Ovary (tissue), 9 donors: Measurements from ENCODE around the gene STX8. TPM values are rescaled to one million over a fixed set of nuclear protein-coding genes. Genes with fewer than 3 reads are reported as not detected.

Source experiments
- DNase-seq, 5 donors: peaks; one replicate each; pipeline ENCODE4 v3.0.0-alpha.2; 2019 to 2020
- H3K27ac ChIP-seq, 2 donors: fragments of 200-600 bp; one replicate each; pipeline versions ENCODE4 v1.5.1 to v1.8.0; 2019 to 2022
- H3K27me3 ChIP-seq: fragments of 200-600 bp; one replicate; pipeline ENCODE4 v1.8.0; 2022
- H3K36me3 ChIP-seq: fragments of 200-600 bp; sonication (generic); one replicate; pipeline ENCODE4 v1.5.1; 2019
- H3K4me1 ChIP-seq: one replicate; pipeline ENCODE4 v1.8.1; 2013; ENCODE audit warnings: mild to moderate bottlenecking, moderate library complexity; ENCODE audit not compliant: insufficient read depth
- H3K4me3 ChIP-seq: fragments of 200-600 bp; sonication (generic); one replicate; pipeline ENCODE4 v1.5.1; 2017
- H3K9me3 ChIP-seq, 2 donors: fragments of 200-600 bp in 1 of 2; sonication (generic) in 1 of 2; one replicate each; pipeline versions ENCODE4 v1.5.1 to v1.8.1; 2013 to 2019; ENCODE audit warnings: mild to moderate bottlenecking in 1 of 2, moderate library complexity in 1 of 2
- EP300 ChIP-seq: sonication (generic); formaldehyde crosslinking; IDR thresholded peaks from one replicate; pipeline ENCODE4 v1.6.1; 2017; ENCODE audit warnings: antibody characterized with exemption
- POLR2A ChIP-seq: fragments of 450-650 bp; IDR thresholded peaks from one replicate; pipeline ENCODE4 v1.6.1; 2017; ENCODE audit warnings: antibody characterized with exemption, mild to moderate bottlenecking, moderate library complexity
- WGBS, 3 donors: extraction: QIAGEN DNeasy Blood & Tissue Kit in 1 of 3; methylation state at CpG; one replicate each; pipeline versions ENCODE4 v1.1.5 to v1.1.7; 2013 to 2017; 5-methylcytosine and 5-hydroxymethylcytosine counted together
- intact Hi-C, 4 donors: fragments of 100-400 bp; cut with DNase I; formaldehyde crosslinking; loops; one replicate each; pipeline versions ENCODE4 v1.11.0 to v1.15.1; 2022 to 2023
- polyA plus RNA-seq, 2 donors: library from polyadenylated mRNA; stranded (reverse); fragments of 200-250 nt in 1 of 2; fragments of 350-450 nt in 1 of 2; fragmentation: Illumina TruSeq in 1 of 2; extraction: RNeasy Lipid Tissue Mini Kit (QIAGEN cat#74804) in 1 of 2; gene quantifications; one replicate each; pipeline ENCODE4 v1.2.3, GENCODE V29; 2013 to 2014
- total RNA-seq, 7 donors: library from RNA; depleted of rRNA in 2 of 7; stranded (reverse); fragments of >200 nt in 2 of 7; fragmentation: NEBNext Ultra II Directional in 3 of 7; extraction: Animal tissue kit (Norgen Biotek cat#: 25700) in 3 of 7; gene quantifications; one replicate each; pipeline versions ENCODE4 v1.1.0 to v1.2.4, GENCODE V29; 2016 to 2023
- TF ChIP-seq, protein P1 (sequence below), 3 donors: fragments of 450-650 bp in 2 of 3; fragments of 200-600 bp in 1 of 3; IDR thresholded peaks; one replicate each; pipeline versions ENCODE4 v1.5.1 to v1.8.0; 2016 to 2022; ENCODE audit warnings: antibody characterized with exemption in 3 of 3, mild to moderate bottlenecking in 1 of 3
- donor health status: DM: no; HTN: no; CAD: no; lungs with moderate emphysema.
- donor health status: DM: no; HTN: no; CAD: no.
- donor health status: Bipolar disorder and iron deficiency.
- donor health status: DM: yes; HTN: yes; CAD: no.
- donor health status: DM: no; HTN: no; CAD: no.
- donor health status: DM: yes; HTN: yes; CAD: no.

Gene STX8
- total and polyA plus RNA-seq, 9 donors = 37.6 to 112 (median 53.8) TPM

DNA sequence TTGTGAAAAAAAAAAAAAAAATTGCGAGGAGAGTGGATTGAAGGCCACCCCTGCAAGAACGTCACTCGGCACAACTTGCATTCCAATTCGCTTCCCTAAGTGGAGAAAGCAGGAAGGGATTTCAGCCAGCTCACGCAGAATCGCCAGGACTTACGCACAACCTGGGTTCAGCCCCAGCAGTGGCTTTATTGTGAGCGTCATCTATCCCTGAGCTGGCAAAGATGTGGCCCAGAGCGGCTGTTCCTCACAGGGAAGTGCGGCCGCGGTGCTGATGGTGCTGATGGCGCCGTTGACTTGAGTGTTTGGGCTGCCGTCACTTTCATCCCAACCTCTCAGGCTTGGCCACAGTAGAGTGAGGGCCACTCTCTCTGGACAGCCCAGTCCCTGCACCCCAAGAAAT lies 356.7 kb downstream of the STX8 start:
- Histone ChIP-seq H3K27me3 (no peaks in the 10 kb centered on the region), H3K4me3 (no peak overlapping the region), H3K36me3 (no peaks in the 10 kb centered on the region), H3K4me1 (no peaks in the 10 kb centered on the region), H3K27ac (no peak overlapping the region), H3K9me3 (no peaks in the 10 kb centered on the region)
- WGBS, 3 donors = 95 to 96% (median 96%) methylated on average over 15 of the region's 15 CpGs
- DNase-seq = no peak
- intact Hi-C loops = no loop called here
- TF ChIP-seq EP300 (no peak), POLR2A (no peak)
- TF ChIP-seq, protein P1, sequence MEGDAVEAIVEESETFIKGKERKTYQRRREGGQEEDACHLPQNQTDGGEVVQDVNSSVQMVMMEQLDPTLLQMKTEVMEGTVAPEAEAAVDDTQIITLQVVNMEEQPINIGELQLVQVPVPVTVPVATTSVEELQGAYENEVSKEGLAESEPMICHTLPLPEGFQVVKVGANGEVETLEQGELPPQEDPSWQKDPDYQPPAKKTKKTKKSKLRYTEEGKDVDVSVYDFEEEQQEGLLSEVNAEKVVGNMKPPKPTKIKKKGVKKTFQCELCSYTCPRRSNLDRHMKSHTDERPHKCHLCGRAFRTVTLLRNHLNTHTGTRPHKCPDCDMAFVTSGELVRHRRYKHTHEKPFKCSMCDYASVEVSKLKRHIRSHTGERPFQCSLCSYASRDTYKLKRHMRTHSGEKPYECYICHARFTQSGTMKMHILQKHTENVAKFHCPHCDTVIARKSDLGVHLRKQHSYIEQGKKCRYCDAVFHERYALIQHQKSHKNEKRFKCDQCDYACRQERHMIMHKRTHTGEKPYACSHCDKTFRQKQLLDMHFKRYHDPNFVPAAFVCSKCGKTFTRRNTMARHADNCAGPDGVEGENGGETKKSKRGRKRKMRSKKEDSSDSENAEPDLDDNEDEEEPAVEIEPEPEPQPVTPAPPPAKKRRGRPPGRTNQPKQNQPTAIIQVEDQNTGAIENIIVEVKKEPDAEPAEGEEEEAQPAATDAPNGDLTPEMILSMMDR (IDR thresholded peaks at IDR 0.05) = no peak

- TF ChIP-seq POLR2A = no peak
- TF ChIP-seq, protein P1 (IDR thresholded peaks at IDR 0.05) = no peak
- TF ChIP-seq EP300 = no peak
- WGBS, 3 donors = 87 to 88% (median 88%) methylated on average over 8 of the region's 8 CpGs
- H3K4me1 ChIP-seq = no peaks in the 10 kb centered on the region
- no peak overlapping the region for H3K4me3 ChIP-seq
- DNase-seq = no peak
- H3K27me3 ChIP-seq = no peaks in the 10 kb centered on the region
- no peaks in the 10 kb centered on the region for H3K9me3 ChIP-seq
- H3K27ac ChIP-seq = no peak overlapping the region
- intact Hi-C loops = no loop called here
- H3K36me3 ChIP-seq = no peaks in the 10 kb centered on the region
Measured at GRCh38 chr17:9218064-9218635, 357.5 kb downstream of the STX8 start.

- no peak overlapping the region for H3K27ac ChIP-seq
- no peaks in the 10 kb centered on the region for H3K27me3 ChIP-seq
- H3K4me3 ChIP-seq = no peak overlapping the region
- H3K4me1 ChIP-seq = no peaks in the 10 kb centered on the region
- no peaks in the 10 kb centered on the region for H3K9me3 ChIP-seq
- intact Hi-C loops = no loop called here
- no peak for DNase-seq
- 43 to 62% (median 57%) methylated on average over 5 of the region's 5 CpGs for WGBS, 3 donors
- H3K36me3 ChIP-seq = no peaks in the 10 kb centered on the region
- TF ChIP-seq, protein P1 (IDR thresholded peaks at IDR 0.05) = no peak
- TF ChIP-seq POLR2A = no peak
- TF ChIP-seq EP300 = no peak
Measured at GRCh38 chr17:9217151-9218056, 358.2 kb downstream of the STX8 start.

- no peaks in the 10 kb centered on the region for H3K36me3 ChIP-seq
- H3K4me3 ChIP-seq = no peak overlapping the region
- TF ChIP-seq, protein P1 (IDR thresholded peaks at IDR 0.05) = no peak
- TF ChIP-seq EP300 (no peak), POLR2A (no peak)
- intact Hi-C loops = no loop called here
- no peak for DNase-seq
- no peaks in the 10 kb centered on the region for H3K4me1 ChIP-seq
- H3K27me3 ChIP-seq = no peaks in the 10 kb centered on the region
- no peaks in the 10 kb centered on the region for H3K9me3 ChIP-seq
- H3K27ac ChIP-seq = no peak overlapping the region
Measured at GRCh38 chr17:9215465-9215864, 360.2 kb downstream of the STX8 start.
